ENCODE measurements around the gene SPAG16. TPM values are rescaled to one million over a fixed set of nuclear protein-coding genes. Genes with fewer than 3 reads are reported as not detected.

The SPAG16 gene
- total RNA-seq, 2 donors from 2014 or later = 8.2 to 9.0 TPM

- Mint-ChIP-seq H3K9me3 (peaks cover 3% of the 10 kb centered on the region in 2 donors), H3K4me3 (no peak overlapping the region), H3K27me3 (ENCODE audit: low read depth) (no peaks in the 10 kb centered on the region), H3K36me3 (ENCODE audit: insufficient read depth in 2 of 2) (no peaks in the 10 kb centered on the region), H3K27ac (no peak overlapping the region), H3K4me1 (ENCODE audit: low read depth) (no peaks in the 10 kb centered on the region)
- DNase-seq (no peak), ATAC-seq (replicated peaks in 1 of 2) (no peak)
Observed at GRCh38 chr2:214247531-214247930, 963.3 kb downstream of the SPAG16 start.

DNA sequence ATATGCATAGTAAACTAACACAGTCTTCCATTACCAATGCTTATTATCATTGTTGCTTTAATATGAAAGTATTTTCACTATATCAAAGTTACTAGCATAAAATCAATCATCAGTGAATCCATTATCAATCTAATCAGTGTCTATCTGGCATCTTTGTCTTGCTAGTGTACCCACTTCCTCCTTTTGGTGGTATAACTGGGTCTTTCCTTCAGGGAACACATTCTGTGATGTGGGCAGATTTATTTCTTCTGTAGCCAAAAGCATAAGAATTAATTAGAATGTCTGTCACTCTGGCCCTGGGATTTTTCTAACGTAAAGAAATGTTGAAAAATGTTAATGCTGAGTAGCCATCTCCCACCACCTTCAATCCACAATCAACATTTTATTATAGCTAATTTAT lies 970.8 kb downstream of the SPAG16 start:
- Mint-ChIP-seq H3K27ac (no peak overlapping the region), H3K27me3 (ENCODE audit: low read depth) (no peaks in the 10 kb centered on the region), H3K4me1 (ENCODE audit: low read depth) (no peaks in the 10 kb centered on the region), H3K36me3 (ENCODE audit: insufficient read depth in 2 of 2) (peaks cover 0 to 2% of the 10 kb centered on the region in 2 donors), H3K9me3 (peaks cover 4% of the 10 kb centered on the region in 2 donors), H3K4me3 (no peak overlapping the region)
- DNase-seq (no peak), ATAC-seq (replicated peaks in 1 of 2) (no peak)

GRCh38 chr2:214261683-214262082 lies 977.4 kb downstream of the SPAG16 start:
- no peaks in the 10 kb centered on the region for H3K4me1 Mint-ChIP-seq (ENCODE audit: low read depth)
- peaks cover 0 to 3% of the 10 kb centered on the region in 2 donors for H3K36me3 Mint-ChIP-seq (ENCODE audit: insufficient read depth in 2 of 2)
- no peak overlapping the region for H3K27ac Mint-ChIP-seq
- H3K27me3 Mint-ChIP-seq (ENCODE audit: low read depth) = no peaks in the 10 kb centered on the region
- H3K4me3 Mint-ChIP-seq = no peak overlapping the region
- ATAC-seq (replicated peaks in 1 of 2) (no peak), DNase-seq (no peak)
- peaks cover 3 to 8% of the 10 kb centered on the region in 2 donors for H3K9me3 Mint-ChIP-seq

DNA sequence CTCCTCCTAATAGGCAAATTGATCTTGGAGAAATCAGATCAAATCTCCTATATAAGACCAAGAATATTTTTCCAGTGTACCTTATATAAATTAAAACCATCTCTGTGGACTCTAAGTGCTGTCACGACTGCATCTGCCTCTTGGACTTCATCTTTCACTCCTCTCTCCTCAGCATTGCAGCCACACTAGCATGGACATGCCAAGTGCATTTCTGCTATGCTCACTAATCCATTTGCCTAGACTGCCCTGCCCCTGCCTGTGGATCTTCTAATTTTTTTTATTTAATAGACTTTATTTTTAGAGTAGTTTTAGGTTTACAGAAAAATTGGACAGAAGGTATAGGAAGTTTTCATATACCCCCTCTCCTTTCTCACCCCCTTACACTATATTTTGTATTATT lies 979.9 kb downstream of the SPAG16 start:
- Mint-ChIP-seq H3K36me3 (ENCODE audit: insufficient read depth in 2 of 2) (peaks cover 0 to 3% of the 10 kb centered on the region in 2 donors), H3K9me3 (peaks cover 4 to 8% of the 10 kb centered on the region in 2 donors), H3K27me3 (ENCODE audit: low read depth) (no peaks in the 10 kb centered on the region), H3K4me1 (ENCODE audit: low read depth) (no peaks in the 10 kb centered on the region), H3K4me3 (no peak overlapping the region), H3K27ac (no peak overlapping the region)
- no peak for ATAC-seq (replicated peaks in 1 of 2)
- DNase-seq = no peak

DNA sequence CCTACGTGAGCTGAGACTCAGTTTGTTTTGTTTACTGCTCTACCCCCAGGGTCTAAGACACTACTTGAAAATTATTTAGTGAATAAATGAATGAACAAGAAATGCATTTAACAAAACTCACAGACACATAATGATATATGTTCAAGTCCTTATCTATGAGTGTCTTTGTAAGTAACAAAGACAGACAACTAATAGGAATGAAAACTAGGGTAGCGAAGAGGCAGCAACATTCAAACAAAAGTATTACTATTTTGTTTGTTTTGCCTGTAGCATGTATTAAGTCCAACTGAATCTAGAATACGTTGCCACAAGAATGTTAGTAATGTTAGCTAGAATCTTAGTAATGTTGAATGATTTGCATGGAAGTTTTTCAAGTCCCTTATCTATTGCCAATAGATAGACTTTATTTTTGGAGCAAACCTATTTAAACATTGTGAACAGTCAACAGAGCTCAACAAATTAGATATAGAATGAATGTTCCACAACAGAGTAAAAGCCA lies 981.8 kb downstream of the SPAG16 start:
- peaks cover 2 to 3% of the 10 kb centered on the region in 2 donors for H3K9me3 Mint-ChIP-seq
- H3K27ac Mint-ChIP-seq = no peak overlapping the region
- H3K36me3 Mint-ChIP-seq (ENCODE audit: insufficient read depth in 2 of 2) = no peaks in the 10 kb centered on the region
- H3K4me3 Mint-ChIP-seq = no peak overlapping the region
- no peaks in the 10 kb centered on the region for H3K4me1 Mint-ChIP-seq (ENCODE audit: low read depth)
- no peaks in the 10 kb centered on the region for H3K27me3 Mint-ChIP-seq (ENCODE audit: low read depth)
- ATAC-seq (replicated peaks in 1 of 2) (no peak), DNase-seq (no peak)

DNA sequence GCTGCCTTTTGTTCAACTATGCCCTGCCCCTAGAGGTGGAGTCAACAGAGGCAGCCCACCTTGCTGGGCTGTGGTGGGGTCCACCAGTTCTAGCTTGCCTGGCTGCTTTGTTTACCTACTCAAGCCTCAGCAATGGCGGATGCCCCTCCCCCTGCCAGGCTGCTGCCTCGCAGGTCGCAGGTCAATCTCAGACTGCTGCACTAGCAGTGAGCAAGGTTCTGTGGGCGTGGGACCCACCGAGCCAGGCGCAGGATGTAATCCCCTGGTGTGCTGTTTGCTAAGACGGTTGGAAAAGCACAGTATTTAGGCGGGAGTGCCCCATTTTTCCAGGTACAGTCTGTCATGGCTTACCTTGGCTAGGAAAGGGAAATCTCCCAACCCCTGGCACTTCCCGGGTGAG lies 993.6 kb downstream of the SPAG16 start:
- H3K4me3 Mint-ChIP-seq = no peak overlapping the region
- no peak for ATAC-seq (replicated peaks in 1 of 2)
- H3K36me3 Mint-ChIP-seq (ENCODE audit: insufficient read depth in 2 of 2) = peaks cover 0 to 4% of the 10 kb centered on the region in 2 donors
- no peaks in the 10 kb centered on the region for H3K27me3 Mint-ChIP-seq (ENCODE audit: low read depth)
- H3K9me3 Mint-ChIP-seq = peaks cover 12 to 16% of the 10 kb centered on the region in 2 donors
- H3K27ac Mint-ChIP-seq = no peak overlapping the region
- no peak for DNase-seq
- no peaks in the 10 kb centered on the region for H3K4me1 Mint-ChIP-seq (ENCODE audit: low read depth)

DNA sequence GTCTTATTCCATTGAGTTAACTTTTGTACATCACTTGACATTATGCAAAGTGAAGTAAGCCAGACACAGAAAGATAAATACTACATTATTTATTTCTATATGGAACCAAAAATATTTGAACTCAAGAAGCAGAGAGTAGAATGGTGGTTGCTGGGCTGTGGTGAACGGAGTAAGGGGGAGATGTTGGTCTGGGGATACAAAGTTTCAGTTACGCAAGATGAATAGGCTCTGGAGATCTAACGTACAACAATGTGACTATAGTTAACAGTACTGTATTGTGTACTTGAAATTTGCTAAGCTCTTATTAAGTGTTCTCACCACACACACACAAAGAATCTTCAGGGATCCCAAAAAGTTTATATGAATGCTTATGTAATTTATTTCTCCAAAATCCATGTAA lies 1001.7 kb downstream of the SPAG16 start:
- Mint-ChIP-seq H3K36me3 (ENCODE audit: insufficient read depth in 2 of 2) (no peaks in the 10 kb centered on the region), H3K4me1 (ENCODE audit: low read depth) (no peaks in the 10 kb centered on the region), H3K27ac (no peak overlapping the region), H3K9me3 (peaks cover 3 to 8% of the 10 kb centered on the region in 2 donors), H3K4me3 (no peak overlapping the region), H3K27me3 (ENCODE audit: low read depth) (no peaks in the 10 kb centered on the region)
- ATAC-seq (replicated peaks in 1 of 2) (no peak), DNase-seq (no peak)

- H3K27ac Mint-ChIP-seq = no peak overlapping the region
- peaks cover 3 to 6% of the 10 kb centered on the region in 2 donors for H3K36me3 Mint-ChIP-seq (ENCODE audit: insufficient read depth in 2 of 2)
- ATAC-seq (replicated peaks in 1 of 2) (no peak), DNase-seq (no peak)
- peaks cover 9 to 17% of the 10 kb centered on the region in 2 donors for H3K9me3 Mint-ChIP-seq
- H3K4me3 Mint-ChIP-seq = no peak overlapping the region
- H3K27me3 Mint-ChIP-seq (ENCODE audit: low read depth) = no peaks in the 10 kb centered on the region
- H3K4me1 Mint-ChIP-seq (ENCODE audit: low read depth) = no peaks in the 10 kb centered on the region
Observed at GRCh38 chr2:214293593-214293992, 1009.3 kb downstream of the SPAG16 start.

DNA sequence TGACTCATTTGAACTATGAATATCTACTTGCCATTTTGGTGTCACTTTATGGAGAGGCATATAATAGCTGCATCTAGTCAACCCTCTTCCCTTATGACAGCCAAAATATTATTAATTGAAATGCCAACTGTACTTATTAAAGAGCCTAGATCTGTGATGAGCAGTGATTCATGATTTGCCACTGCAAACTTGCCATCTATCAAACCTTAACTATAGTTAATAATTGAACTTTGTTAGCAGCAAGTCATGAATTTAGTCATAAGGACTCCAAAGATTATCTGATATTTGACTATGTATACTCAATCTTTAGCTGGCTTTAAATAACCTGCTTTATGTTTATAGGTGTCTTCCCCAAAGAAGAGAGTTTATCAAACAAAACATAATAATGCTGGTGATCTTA lies 1010.2 kb downstream of the SPAG16 start:
- no peak for DNase-seq
- Mint-ChIP-seq H3K9me3 (peaks cover 9 to 17% of the 10 kb centered on the region in 2 donors), H3K4me1 (ENCODE audit: low read depth) (no peaks in the 10 kb centered on the region), H3K27ac (no peak overlapping the region), H3K27me3 (ENCODE audit: low read depth) (no peaks in the 10 kb centered on the region), H3K4me3 (no peak overlapping the region), H3K36me3 (ENCODE audit: insufficient read depth in 2 of 2) (peaks cover 3 to 6% of the 10 kb centered on the region in 2 donors)
- ATAC-seq (replicated peaks in 1 of 2) = no peak

DNA sequence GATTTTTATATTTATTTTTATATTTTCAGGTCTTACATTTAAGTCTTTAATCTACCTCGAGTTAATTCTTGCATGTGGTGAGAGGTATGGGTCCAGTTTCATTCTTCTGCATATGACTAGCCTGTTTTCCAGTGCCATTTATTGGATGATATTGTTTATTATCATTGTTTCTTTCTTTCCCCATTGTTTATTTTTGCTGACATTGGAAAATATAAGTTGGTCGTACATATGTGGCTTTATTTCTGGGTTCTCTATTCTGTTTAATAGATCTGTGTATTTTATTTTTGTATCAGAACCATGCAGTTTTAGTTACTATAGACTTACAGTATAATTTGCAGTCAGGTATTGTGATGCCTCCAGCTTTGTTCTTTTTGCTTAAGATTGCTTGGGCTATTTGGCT lies 1013.2 kb downstream of the SPAG16 start:
- Mint-ChIP-seq H3K27ac (no peak overlapping the region), H3K4me1 (ENCODE audit: low read depth) (no peaks in the 10 kb centered on the region), H3K9me3 (peaks cover 3 to 9% of the 10 kb centered on the region in 2 donors)

DNA sequence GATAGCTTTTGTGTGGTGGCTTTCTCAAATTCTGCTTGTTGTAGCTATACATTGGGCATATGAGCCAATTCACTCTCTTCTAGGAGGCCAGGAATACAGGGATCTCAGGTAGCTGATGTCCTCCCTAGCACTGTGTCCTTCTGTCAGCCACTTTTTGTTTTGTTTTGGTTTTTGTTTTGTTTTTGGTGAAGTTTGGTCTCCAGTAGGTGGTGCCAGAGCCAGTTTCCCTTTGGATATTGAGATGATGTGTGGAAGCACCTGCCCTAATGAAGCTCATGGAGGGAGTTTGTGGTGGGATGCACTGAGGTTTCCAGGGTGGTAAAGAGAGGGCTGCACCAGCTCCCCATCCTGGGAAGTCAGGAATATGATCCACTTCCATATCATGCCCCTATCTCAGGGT lies 1026.1 kb downstream of the SPAG16 start:
- Mint-ChIP-seq H3K36me3 (ENCODE audit: insufficient read depth in 2 of 2) (peaks cover 0 to 4% of the 10 kb centered on the region in 2 donors), H3K4me3 (no peak overlapping the region), H3K4me1 (ENCODE audit: low read depth) (no peaks in the 10 kb centered on the region), H3K9me3 (peaks cover 7 to 14% of the 10 kb centered on the region in 2 donors), H3K27me3 (ENCODE audit: low read depth) (no peaks in the 10 kb centered on the region), H3K27ac (no peak overlapping the region)
- DNase-seq (no peak), ATAC-seq (replicated peaks in 1 of 2) (no peak)

More for the DNA sequence above, 1013.2 kb downstream of the SPAG16 start:
- DNase-seq (no peak), ATAC-seq (replicated peaks in 1 of 2) (no peak)
- H3K4me3 Mint-ChIP-seq = no peak overlapping the region
- no peaks in the 10 kb centered on the region for H3K27me3 Mint-ChIP-seq (ENCODE audit: low read depth)
- H3K36me3 Mint-ChIP-seq (ENCODE audit: insufficient read depth in 2 of 2) = peaks cover 0 to 2% of the 10 kb centered on the region in 2 donors

- Mint-ChIP-seq H3K36me3 (ENCODE audit: insufficient read depth in 2 of 2) (peaks cover 0 to 4% of the 10 kb centered on the region in 2 donors), H3K9me3 (peaks cover 7 to 12% of the 10 kb centered on the region in 2 donors), H3K4me3 (no peak overlapping the region), H3K27me3 (ENCODE audit: low read depth) (no peaks in the 10 kb centered on the region), H3K4me1 (ENCODE audit: low read depth) (no peaks in the 10 kb centered on the region), H3K27ac (no peak overlapping the region)
- ATAC-seq (replicated peaks in 1 of 2) = no peak
- peak in 1 of 2 donors; percentile 1 for DNase-seq
Observed at GRCh38 chr2:214311031-214311533, 1026.8 kb downstream of the SPAG16 start.

DNA sequence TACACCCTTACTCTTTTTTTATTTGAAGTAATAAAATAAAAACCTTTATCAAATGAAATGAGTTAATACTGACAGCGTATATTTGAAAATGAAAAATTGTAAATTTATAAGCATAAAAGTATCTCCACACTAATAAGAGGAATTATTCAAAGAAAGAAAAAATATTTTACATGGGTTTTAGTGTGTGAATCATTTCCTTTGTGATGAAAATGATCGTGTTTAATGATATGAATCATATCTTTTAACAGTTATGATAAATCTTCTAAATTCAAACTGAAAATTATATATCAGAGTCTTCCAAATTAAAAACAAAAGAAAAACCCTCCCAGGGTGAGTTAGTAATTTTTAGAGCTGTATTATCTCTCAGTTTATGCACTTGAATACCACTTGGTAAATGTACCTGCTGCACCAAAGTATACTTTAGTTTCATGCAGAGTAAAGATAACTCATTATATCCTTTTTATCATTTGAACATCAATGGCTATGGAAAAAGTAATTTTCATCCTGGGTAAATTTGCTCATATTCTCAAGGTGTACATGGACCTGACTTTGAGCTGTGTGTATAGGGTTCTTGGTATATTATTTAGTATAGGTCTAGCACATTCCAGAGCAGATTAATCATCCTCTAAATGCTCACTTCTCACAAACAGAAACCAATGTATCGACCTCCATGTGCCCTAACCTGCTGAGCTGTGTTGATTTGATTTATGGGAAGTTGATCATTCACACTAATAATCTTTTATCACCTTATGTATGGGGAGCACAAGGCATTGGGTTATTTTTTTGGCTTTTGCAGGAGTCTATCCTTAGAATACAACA lies 1027.9 kb downstream of the SPAG16 start:
- H3K4me1 Mint-ChIP-seq (ENCODE audit: low read depth) = no peaks in the 10 kb centered on the region
- peaks cover 0 to under 1% of the 10 kb centered on the region in 2 donors for H3K36me3 Mint-ChIP-seq (ENCODE audit: insufficient read depth in 2 of 2)
- H3K27ac Mint-ChIP-seq = no peak overlapping the region
- peaks cover 2 to 8% of the 10 kb centered on the region in 2 donors for H3K9me3 Mint-ChIP-seq
- no peak for ATAC-seq (replicated peaks in 1 of 2)
- H3K4me3 Mint-ChIP-seq = no peak overlapping the region
- DNase-seq = no peak
- H3K27me3 Mint-ChIP-seq (ENCODE audit: low read depth) = no peaks in the 10 kb centered on the region
